GM19438 (cell line): ENCODE measurements around the gene ATOX1.
"Not testable (repeated sequence)": the region's sequence is repeated elsewhere in the genome, so short reads cannot be mapped to it uniquely, and the experiment has no call there.

Experiments used
- ATAC-seq: cut with Tn5 transposase; IDR thresholded peaks from one replicate; pipeline ENCODE4 v1.9.1; 2021; ENCODE audit warnings: low read depth; ENCODE audit not compliant: unreplicated experiment

The ATOX1 gene

GRCh38 chr5:151758430-151759241 lies at the start of gene ATOX1:
ATOX1 (minus strand) TSS chr5:151758631; CDS start chr5:151758551, 80 bp downstream.
- ATAC-seq: peak; percentile 94

GRCh38 chr5:151805414-151806223 lies 47.2 kb upstream of the ATOX1 start:
- ATAC-seq: no peak

- ATAC-seq: no peak
Observed at GRCh38 chr5:151800532-151800931, 42.1 kb upstream of the ATOX1 start.

GRCh38 chr5:151799407-151799806 lies 41.0 kb upstream of the ATOX1 start:
- ATAC-seq: no peak

- no peak for ATAC-seq
Observed at GRCh38 chr5:151798674-151799073, 40.2 kb upstream of the ATOX1 start.

GRCh38 chr5:151795426-151795825 lies 37.0 kb upstream of the ATOX1 start:
- ATAC-seq: no peak

GRCh38 chr5:151793358-151793757 lies 34.9 kb upstream of the ATOX1 start:
- no peak for ATAC-seq

- ATAC-seq: no peak
Observed at GRCh38 chr5:151787817-151788216, 29.4 kb upstream of the ATOX1 start.

- no peak for ATAC-seq
Observed at GRCh38 chr5:151786468-151786867, 28.0 kb upstream of the ATOX1 start.

- no peak for ATAC-seq
Observed at GRCh38 chr5:151784141-151784540, 25.7 kb upstream of the ATOX1 start.

- not testable (repeated sequence) for ATAC-seq
Observed at GRCh38 chr5:151783664-151784063, 25.2 kb upstream of the ATOX1 start.

- no peak for ATAC-seq
Observed at GRCh38 chr5:151781201-151781600, 22.8 kb upstream of the ATOX1 start.

GRCh38 chr5:151780348-151780747 lies 21.9 kb upstream of the ATOX1 start:
- ATAC-seq: no peak

GRCh38 chr5:151779531-151780125 lies 21.2 kb upstream of the ATOX1 start:
- no peak for ATAC-seq

- ATAC-seq: no peak
Observed at GRCh38 chr5:151775025-151775606, 16.7 kb upstream of the ATOX1 start.

GRCh38 chr5:151773951-151774350 lies 15.5 kb upstream of the ATOX1 start:
- no peak for ATAC-seq

GRCh38 chr5:151772846-151773561 lies 14.6 kb upstream of the ATOX1 start:
- no peak for ATAC-seq

GRCh38 chr5:151772029-151772845 lies 13.8 kb upstream of the ATOX1 start:
- peak; percentile 5 for ATAC-seq

GRCh38 chr5:151771259-151772028 lies 13.0 kb upstream of the ATOX1 start, which contains the start of gene G3BP1:
G3BP1 (plus strand) TSS chr5:151771954; CDS start chr5:151786621, 14,667 bp downstream.
- ATAC-seq: peak; percentile 77
